GM19463 (cell line): ENCODE data around the gene LHX2.
"Not testable (repeated sequence)": the region's sequence is repeated elsewhere in the genome, so short reads cannot be mapped to it uniquely, and the experiment has no call there.

Experiments
- ATAC-seq: cut with Tn5 transposase; IDR thresholded peaks from one replicate; pipeline ENCODE4 v1.9.1; 2021; ENCODE audit warnings: mild to moderate bottlenecking, moderate library complexity; ENCODE audit not compliant: unreplicated experiment

LHX2 gene, protein sequence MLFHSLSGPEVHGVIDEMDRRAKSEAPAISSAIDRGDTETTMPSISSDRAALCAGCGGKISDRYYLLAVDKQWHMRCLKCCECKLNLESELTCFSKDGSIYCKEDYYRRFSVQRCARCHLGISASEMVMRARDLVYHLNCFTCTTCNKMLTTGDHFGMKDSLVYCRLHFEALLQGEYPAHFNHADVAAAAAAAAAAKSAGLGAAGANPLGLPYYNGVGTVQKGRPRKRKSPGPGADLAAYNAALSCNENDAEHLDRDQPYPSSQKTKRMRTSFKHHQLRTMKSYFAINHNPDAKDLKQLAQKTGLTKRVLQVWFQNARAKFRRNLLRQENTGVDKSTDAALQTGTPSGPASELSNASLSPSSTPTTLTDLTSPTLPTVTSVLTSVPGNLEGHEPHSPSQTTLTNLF

DNA sequence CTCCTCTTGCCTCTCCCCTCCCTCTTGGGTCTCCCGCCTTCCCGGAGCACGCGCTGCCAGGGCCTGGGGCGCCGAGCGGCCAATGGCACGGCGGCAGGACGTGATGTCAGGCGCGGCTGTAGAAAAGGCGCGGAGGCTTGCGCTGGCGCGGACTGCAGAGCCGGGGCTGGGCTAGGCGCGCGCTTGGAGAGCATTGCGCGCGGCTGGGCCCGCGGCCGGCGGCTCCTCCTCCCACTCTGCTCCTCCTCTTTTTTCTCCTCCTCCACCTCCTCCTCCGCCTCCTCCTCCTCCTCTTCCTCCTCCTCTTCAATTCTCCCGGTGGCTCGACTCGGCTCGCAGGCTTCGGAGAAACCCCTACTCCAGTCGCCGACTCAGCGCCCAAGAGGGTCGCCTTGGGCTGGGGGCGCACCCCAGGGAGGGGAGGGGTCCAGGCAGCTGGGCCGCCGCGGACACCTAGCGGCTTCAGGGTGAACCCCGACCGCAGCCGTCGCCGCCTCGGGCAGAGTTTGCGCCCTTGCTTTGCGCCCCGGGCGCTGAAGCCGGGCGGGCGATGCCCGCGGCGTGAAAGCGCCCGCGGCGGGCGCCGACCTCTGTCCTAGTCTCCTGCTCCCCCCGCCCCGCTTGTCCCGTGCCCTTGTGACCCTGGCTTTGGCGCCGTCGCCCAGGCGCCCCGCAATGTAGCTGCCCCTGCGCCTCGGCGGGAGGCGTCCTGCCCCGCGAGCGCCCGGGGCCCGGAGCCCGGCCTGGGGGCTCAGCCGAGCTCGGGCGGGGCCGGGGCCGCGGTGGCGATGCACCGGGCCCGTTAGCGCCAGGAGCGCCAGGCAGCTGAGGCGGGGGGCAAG is at the start of gene LHX2:
TSS of gene LHX2 (plus strand) at position 309 of the 842 bp plus-strand sequence. CDS start 581 bp downstream, outside the sequence.
- ATAC-seq: peak; percentile 47

DNA sequence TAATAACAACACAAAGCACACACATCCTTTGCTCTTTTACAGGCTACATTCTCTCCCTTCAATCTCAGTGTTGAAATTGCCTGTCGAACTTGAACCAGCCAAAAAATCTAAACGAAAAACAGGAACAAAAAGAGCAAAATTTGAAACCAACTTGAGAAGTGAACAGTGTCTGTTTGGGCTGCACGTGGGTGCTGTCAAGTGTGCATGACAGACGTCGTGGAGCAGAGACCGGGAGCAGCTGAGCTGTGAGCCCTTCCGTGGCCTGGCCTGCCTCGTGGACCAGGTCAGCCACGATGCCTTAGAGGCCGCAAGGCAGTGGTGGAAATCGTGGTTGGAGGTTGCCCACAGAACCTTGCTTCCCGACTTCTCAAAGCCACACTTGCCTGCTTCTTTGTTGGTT is 46.8 kb upstream of the LHX2 start:
- no peak for ATAC-seq

DNA sequence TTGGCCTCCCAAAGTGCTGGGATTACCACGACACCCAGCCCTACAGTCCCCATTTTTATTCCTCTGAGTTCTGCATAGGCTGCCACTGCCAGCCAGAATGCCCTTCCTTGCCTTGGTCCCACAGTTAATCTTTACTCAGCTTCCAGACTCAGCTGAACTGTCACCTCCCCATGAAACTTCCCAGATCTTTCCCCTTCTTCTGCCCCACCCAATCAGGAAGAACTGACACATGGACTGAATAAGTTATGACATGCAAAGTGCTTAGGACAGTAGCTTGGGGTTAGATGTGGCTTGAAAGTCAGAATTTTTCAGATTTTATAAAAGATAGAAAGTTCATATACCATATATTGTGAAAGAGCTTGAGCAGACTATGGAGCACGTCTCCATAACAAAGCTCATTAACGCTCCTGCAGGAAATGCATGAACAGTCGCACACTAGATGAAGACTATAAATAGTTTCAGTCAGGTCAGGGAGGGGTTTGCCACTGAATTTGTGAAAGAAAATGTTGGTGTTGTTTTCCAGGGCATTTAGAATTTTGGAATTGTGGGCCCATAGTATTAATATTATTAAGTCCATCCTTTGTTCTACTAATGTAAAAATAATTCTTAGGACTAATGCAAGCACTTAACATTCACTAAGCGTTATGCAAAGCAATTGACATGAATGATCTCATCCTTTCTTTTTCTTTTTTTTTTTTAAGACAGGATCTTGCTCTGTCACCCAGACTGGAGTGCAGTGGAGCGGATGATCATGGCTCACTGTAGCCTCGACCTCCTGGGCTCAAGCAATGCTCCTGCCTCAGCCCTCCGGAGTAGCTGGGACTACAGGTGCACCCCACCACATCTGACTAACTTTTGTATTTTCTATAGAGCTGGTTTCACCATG is 45.5 kb upstream of the LHX2 start:
- ATAC-seq: no peak

DNA sequence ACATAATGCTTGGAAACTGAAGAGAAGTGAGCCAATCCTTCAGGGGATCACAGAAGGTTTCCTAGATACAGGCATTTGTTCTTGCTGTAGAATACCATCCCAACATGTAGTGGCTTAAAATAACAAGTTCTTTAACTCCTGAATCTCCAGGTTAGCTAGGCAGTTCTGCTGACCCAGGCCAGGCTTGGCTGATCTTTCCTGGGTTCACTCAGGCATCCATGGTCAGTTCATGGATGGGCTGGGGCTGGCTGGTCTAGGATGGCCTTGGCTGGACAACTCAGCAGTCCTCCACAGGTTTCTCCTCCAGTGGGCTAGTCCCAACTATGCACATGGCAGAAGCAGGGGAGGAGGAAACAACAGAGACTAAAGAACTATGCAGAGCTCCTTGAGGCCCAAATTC is 44.2 kb upstream of the LHX2 start:
- no peak for ATAC-seq

DNA sequence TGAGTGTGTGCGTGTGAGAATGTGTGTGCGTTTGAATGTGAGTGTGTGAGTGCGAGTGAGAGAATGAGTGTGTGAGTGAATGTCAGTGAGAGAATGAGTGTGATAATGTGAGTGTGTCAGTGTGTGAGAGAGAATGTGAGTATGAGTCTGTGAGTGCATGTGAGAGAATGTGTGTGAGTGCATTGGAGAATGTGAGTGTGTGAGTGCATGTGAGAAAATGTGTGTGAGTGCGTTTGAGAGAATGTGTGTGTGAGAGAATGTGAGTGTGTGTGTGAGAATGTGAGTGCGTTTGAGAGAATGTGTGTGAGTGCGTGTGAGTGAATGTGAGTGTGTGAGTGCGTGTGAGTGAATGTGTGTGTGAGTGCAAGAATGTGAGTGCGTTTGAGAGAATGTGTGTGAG is 39.0 kb upstream of the LHX2 start:
- ATAC-seq: no peak

DNA sequence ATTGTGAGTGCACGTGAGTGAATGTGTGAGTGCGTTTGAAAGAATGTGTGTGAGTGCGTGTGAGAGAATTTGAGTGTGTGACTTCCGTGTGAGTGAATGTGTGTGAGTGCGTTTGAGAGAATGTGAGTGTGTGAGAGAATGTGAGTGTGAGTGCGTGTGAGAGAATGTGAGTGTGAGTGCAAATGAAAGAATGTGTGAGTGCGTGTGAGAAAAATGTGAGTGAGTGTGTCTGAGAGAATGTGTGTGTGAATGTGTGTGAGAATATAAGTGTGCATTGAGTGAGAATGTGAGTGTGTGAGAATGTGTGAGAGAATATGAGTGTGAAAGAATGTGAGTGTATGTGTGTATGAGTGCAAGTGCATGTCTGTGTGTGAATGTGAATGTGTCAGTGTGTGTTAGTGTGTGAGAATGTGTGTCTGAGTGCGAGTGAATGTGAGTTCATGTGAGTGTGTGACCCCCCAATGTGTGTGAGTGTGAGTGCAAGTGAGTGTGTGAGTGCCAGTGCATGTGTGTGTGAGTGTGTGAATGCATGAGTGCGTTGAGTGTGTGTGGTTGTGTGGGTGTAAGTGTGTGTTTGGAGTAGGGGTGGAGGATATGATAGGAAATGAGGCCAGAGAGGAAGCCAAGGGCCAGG is 37.9 kb upstream of the LHX2 start:
- no peak for ATAC-seq

GRCh38 chr9:123974471-123974870 is 37.1 kb upstream of the LHX2 start:
- no peak for ATAC-seq

GRCh38 chr9:123975871-123976270 is 35.7 kb upstream of the LHX2 start:
- no peak for ATAC-seq

- not testable (repeated sequence) for ATAC-seq
Measured at GRCh38 chr9:123976579-123976978, 35.0 kb upstream of the LHX2 start.

GRCh38 chr9:123978981-123979380 is 32.6 kb upstream of the LHX2 start:
- no peak for ATAC-seq

- ATAC-seq: no peak
Measured at GRCh38 chr9:123982535-123982934, 29.0 kb upstream of the LHX2 start.

GRCh38 chr9:123983047-123983446 is 28.5 kb upstream of the LHX2 start:
- ATAC-seq: no peak

GRCh38 chr9:123984802-123985201 is 26.8 kb upstream of the LHX2 start:
- no peak for ATAC-seq

DNA sequence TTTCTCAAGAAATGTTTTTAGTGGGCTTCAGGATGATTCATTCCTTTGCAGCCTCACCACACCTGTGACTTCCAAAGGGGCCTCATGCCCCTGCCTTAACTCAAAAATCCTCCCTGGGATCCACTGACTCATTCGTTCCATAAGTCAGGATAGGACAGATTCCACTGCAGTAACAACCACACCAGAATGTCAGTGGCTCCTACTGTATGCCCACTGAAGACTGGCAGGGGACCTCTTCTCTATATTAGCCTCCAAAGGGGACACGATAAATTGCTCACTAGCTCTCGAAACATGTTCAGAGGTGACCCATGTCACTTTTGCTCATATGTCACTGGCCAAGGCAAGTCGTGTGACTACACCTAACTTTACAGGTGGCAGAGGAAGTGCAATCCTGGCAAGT is 25.7 kb upstream of the LHX2 start:
- no peak for ATAC-seq

- no peak for ATAC-seq
Measured at GRCh38 chr9:123990427-123990826, 21.1 kb upstream of the LHX2 start.

DNA sequence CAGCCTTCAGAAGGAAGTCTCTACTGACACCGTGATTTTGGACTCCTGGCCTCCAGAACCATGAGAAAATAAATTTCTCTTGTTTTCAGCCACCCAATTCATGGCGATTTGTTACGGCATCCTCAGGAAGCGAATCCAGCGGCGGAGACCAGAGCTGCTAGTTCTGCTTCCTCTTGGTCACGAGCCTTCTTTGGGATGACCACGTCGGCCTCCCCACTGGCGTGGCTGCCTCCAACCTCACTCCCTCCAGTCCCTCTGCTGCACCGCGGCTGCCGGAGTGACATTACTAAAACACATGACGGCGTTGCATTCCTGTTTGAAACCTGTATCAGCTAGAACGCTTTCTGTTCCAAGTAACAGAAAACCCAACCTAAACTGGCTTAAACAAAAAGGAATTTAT is 18.9 kb upstream of the LHX2 start:
- not testable (repeated sequence) for ATAC-seq

- ATAC-seq: peak; percentile 46
Measured at GRCh38 chr9:123996731-123997421, 14.7 kb upstream of the LHX2 start.

DNA sequence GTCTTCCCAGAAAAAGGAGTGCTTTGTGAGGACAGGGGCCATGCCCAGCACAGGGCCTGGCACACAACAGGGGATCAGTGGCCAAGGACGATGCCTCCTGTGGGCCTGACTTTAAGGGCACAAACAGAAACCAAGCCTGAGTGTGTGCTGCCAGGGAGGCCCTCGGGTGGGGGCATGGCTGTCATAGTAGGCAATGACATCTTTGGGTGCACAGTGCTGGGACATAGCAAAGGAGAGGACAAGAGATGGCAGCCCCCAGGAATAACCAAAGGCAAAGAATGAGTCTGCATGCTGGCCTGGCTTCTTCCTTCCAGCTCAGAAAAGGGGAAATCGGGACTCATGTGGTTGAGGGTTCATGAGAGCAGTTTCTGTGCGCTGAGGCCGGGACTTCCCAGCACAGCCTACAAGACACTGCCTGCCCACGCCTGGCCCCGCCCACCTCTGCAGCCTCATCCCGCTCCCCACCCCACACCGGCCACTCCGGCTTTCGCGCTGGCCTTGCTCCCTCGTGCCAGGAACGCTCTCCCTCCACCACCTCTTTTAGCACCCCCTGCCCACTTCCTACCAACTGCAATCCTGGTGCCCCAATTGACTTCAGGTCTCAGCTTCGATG is 13.8 kb upstream of the LHX2 start:
- ATAC-seq: peak; percentile 64

DNA sequence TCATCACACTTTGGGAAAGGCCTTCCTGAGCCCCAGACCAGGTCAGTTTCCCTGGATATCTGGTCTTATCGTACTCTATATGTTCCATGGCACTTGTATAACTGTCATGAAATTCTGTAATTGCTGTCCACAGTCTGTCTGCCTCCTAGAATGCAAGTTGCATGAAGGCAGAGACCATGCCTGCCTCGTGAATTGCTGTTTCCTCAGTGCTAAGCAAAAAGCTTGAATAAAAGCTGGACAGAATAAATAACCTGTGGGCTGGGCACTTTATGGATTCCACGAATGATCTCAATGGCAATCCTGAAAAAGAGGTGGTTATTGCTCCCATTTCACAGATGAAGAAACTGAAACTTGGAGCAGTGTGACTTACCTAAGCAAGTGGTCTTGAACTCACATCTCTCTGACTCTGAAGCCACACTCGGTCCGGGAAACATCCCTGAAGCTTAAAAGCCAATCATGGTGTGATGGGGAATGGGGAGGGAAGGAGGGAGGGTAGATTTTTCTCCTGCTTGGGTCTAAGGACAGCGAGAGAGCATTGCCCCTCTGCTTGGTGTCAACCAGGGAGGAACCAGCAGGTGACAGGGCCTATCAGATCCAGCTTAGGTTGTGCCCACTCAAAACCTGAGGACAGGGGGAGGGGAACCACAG is 13.2 kb upstream of the LHX2 start:
- ATAC-seq: no peak
